Osteocyte (in vitro differentiated cells): ENCODE results near the gene MORF4L1. TPM values are rescaled to one million over a fixed set of nuclear protein-coding genes. Genes with fewer than 3 reads are reported as not detected.
A peak's percentile ranks its signal among the peaks of the same experiment; 100 is the strongest.
"Not testable (repeated sequence)": the region's sequence is repeated elsewhere in the genome, so short reads cannot be mapped to it uniquely, and the experiment has no call there.

ENCODE experiments used
- DNase-seq: peaks from one replicate; pipeline ENCODE4 v3.0.0; 2021; ENCODE audit warnings: mixed read lengths; ENCODE audit not compliant: unreplicated experiment; ENCODE audit errors: extremely low spot score
- H3K27ac Mint-ChIP-seq: one replicate; pipeline ENCODE4 v1.8.0; 2021; ENCODE audit warnings: mild to moderate bottlenecking, mixed read lengths; ENCODE audit not compliant: unreplicated experiment
- H3K27me3 Mint-ChIP-seq: one replicate; pipeline ENCODE4 v1.8.0; 2021; ENCODE audit warnings: mixed read lengths; ENCODE audit not compliant: unreplicated experiment
- H3K36me3 Mint-ChIP-seq: one replicate; pipeline ENCODE4 v1.8.0; 2021; ENCODE audit warnings: mixed read lengths; ENCODE audit not compliant: unreplicated experiment
- H3K4me1 Mint-ChIP-seq: one replicate; pipeline ENCODE4 v1.8.0; 2021; ENCODE audit warnings: mixed read lengths; ENCODE audit not compliant: unreplicated experiment
- H3K4me3 Mint-ChIP-seq: one replicate; pipeline ENCODE4 v1.8.0; 2021; ENCODE audit warnings: mild to moderate bottlenecking, moderate library complexity, mixed read lengths; ENCODE audit not compliant: unreplicated experiment
- H3K9me3 Mint-ChIP-seq: one replicate; pipeline ENCODE4 v1.8.0; 2021; ENCODE audit warnings: mixed read lengths; ENCODE audit not compliant: unreplicated experiment
- CTCF ChIP-seq: fragments of 200-600 bp; sonication (generic); IDR thresholded peaks from 2 replicates; pipeline ENCODE4 v1.5.0; 2021; ENCODE audit warnings: antibody characterized with exemption, mild to moderate bottlenecking, moderate library complexity
- total RNA-seq: library from RNA; stranded (reverse); gene quantifications from 2 replicates; pipeline ENCODE4 v1.2.1, GENCODE V29; 2021

Gene MORF4L1
- total RNA-seq, 1 donor from 2014 or later: 488 TPM

- DNase-seq: peak; percentile 95
- TF ChIP-seq CTCF: peak; percentile 58
- no peaks in the 10 kb centered on the region for H3K27me3 Mint-ChIP-seq
- H3K4me1 Mint-ChIP-seq: peaks cover 39% of the 10 kb centered on the region
- H3K36me3 Mint-ChIP-seq: peaks cover under 1% of the 10 kb centered on the region
- H3K27ac Mint-ChIP-seq: peak overlapping the region; percentile 100
- no peaks in the 10 kb centered on the region for H3K9me3 Mint-ChIP-seq
- H3K4me3 Mint-ChIP-seq: peak overlapping the region; percentile 99
These were observed 492 bp downstream of the MORF4L1 start for GRCh38 chr15:78872972-78873792.

- Mint-ChIP-seq H3K9me3 (no peaks in the 10 kb centered on the region), H3K36me3 (peaks cover 4% of the 10 kb centered on the region), H3K27me3 (no peaks in the 10 kb centered on the region), H3K4me1 (peaks cover 46% of the 10 kb centered on the region), H3K4me3 (peak overlapping the region; percentile 99), H3K27ac (peak overlapping the region; percentile 100)
- DNase-seq: no peak
- no peak for TF ChIP-seq CTCF
These were observed 1.4 kb downstream of the MORF4L1 start for GRCh38 chr15:78873793-78874765.

GRCh38 chr15:78875107-78875914 is 2.6 kb downstream of the MORF4L1 start:
- no peak for DNase-seq
- H3K4me1 Mint-ChIP-seq: peaks cover 57% of the 10 kb centered on the region
- no peaks in the 10 kb centered on the region for H3K27me3 Mint-ChIP-seq
- TF ChIP-seq CTCF: no peak
- H3K27ac Mint-ChIP-seq: peak overlapping the region; percentile 100
- H3K9me3 Mint-ChIP-seq: no peaks in the 10 kb centered on the region
- H3K4me3 Mint-ChIP-seq: peak overlapping the region; percentile 99
- H3K36me3 Mint-ChIP-seq: peaks cover 5% of the 10 kb centered on the region

- Mint-ChIP-seq H3K4me1 (peaks cover 70% of the 10 kb centered on the region), H3K27ac (peak overlapping the region; percentile 23), H3K36me3 (peaks cover 16% of the 10 kb centered on the region), H3K4me3 (peak overlapping the region; percentile 18)
- not testable (repeated sequence) for H3K27me3 Mint-ChIP-seq, DNase-seq, H3K9me3 Mint-ChIP-seq
These were observed 4.3 kb downstream of the MORF4L1 start for GRCh38 chr15:78876954-78877353.

- H3K9me3 Mint-ChIP-seq: no peaks in the 10 kb centered on the region
- peaks cover 70% of the 10 kb centered on the region for H3K4me1 Mint-ChIP-seq
- TF ChIP-seq CTCF: no peak
- no peaks in the 10 kb centered on the region for H3K27me3 Mint-ChIP-seq
- peaks cover 26% of the 10 kb centered on the region for H3K36me3 Mint-ChIP-seq
- H3K4me3 Mint-ChIP-seq: peak overlapping the region; percentile 47
- DNase-seq: no peak
- peak overlapping the region; percentile 44 for H3K27ac Mint-ChIP-seq
These were observed 5.7 kb downstream of the MORF4L1 start for GRCh38 chr15:78878356-78878755.
